Astrocyte (in vitro differentiated cells and primary cell): ENCODE data around the gene PNPLA1. TPM values are rescaled to one million over a fixed set of nuclear protein-coding genes. Genes with fewer than 3 reads are reported as not detected.

Experiments
- DNase-seq: peaks from one replicate; pipeline ENCODE4 v3.0.0-alpha.2; 2010; ENCODE audit warnings: low read depth
- FAIRE-seq: peaks from 2 replicates; lab custom pipeline; 2011; peaks lifted over from hg19 to GRCh38; lab: Jason Lieb, UNC
- H2AFZ ChIP-seq: 2 replicates; pipeline ENCODE4 v1.6.0; 2012; ENCODE audit warnings: low read depth, low read length, inconsistent platforms
- H3K27ac ChIP-seq: 2 replicates; pipeline ENCODE4 v1.5.1; 2011; ENCODE audit warnings: low read depth, low read length, inconsistent platforms
- H3K27me3 ChIP-seq: 2 replicates; pipeline ENCODE4 v1.6.0; 2011; ENCODE audit warnings: low read length, inconsistent platforms; ENCODE audit not compliant: insufficient read depth
- H3K36me3 ChIP-seq: 2 replicates; pipeline ENCODE4 v1.5.1; 2011; ENCODE audit warnings: low read length, inconsistent platforms; ENCODE audit not compliant: insufficient read depth
- H3K4me1 ChIP-seq: 2 replicates; pipeline ENCODE4 v1.5.1; 2011; ENCODE audit warnings: low read length, inconsistent platforms; ENCODE audit not compliant: insufficient read depth
- H3K4me2 ChIP-seq: 2 replicates; pipeline ENCODE4 v1.6.0; 2012; ENCODE audit warnings: low read length, inconsistent platforms
- H3K4me3 ChIP-seq: 2 replicates; pipeline ENCODE4 v1.5.1; 2011; ENCODE audit warnings: low read depth, mild to moderate bottlenecking, low read length, inconsistent platforms; ENCODE audit not compliant: insufficient read depth
- H3K79me2 ChIP-seq: 2 replicates; pipeline ENCODE4 v1.6.0; 2012; ENCODE audit warnings: mild to moderate bottlenecking, low read length, inconsistent platforms; ENCODE audit not compliant: insufficient read depth
- H3K9ac ChIP-seq: 2 replicates; pipeline ENCODE4 v1.6.0; 2012; ENCODE audit warnings: mild to moderate bottlenecking, low read length, inconsistent platforms
- H3K9me3 ChIP-seq: 2 replicates; pipeline ENCODE4 v1.5.1; 2012; ENCODE audit warnings: low read depth, mild to moderate bottlenecking, low read length, inconsistent platforms; ENCODE audit not compliant: insufficient read depth
- H4K20me1 ChIP-seq: 2 replicates; pipeline ENCODE4 v1.6.0; 2012; ENCODE audit warnings: low read length, inconsistent platforms; ENCODE audit not compliant: insufficient read depth
- H3K27ac Mint-ChIP-seq: one replicate; pipeline ENCODE4 v1.8.0; 2021; ENCODE audit warnings: mild to moderate bottlenecking, mixed read lengths; ENCODE audit not compliant: unreplicated experiment
- H3K27me3 Mint-ChIP-seq: one replicate; pipeline ENCODE4 v1.8.0; 2021; ENCODE audit warnings: low read depth, mixed read lengths; ENCODE audit not compliant: unreplicated experiment
- H3K36me3 Mint-ChIP-seq: one replicate; pipeline ENCODE4 v1.8.0; 2021; ENCODE audit warnings: low read depth, mixed read lengths; ENCODE audit not compliant: unreplicated experiment
- H3K4me1 Mint-ChIP-seq: one replicate; pipeline ENCODE4 v1.8.0; 2021; ENCODE audit warnings: low read depth, mixed read lengths; ENCODE audit not compliant: unreplicated experiment
- H3K4me3 Mint-ChIP-seq: one replicate; pipeline ENCODE4 v1.8.0; 2021; ENCODE audit warnings: mild to moderate bottlenecking, moderate library complexity, mixed read lengths; ENCODE audit not compliant: unreplicated experiment
- H3K9me3 Mint-ChIP-seq: one replicate; pipeline ENCODE4 v1.8.0; 2021; ENCODE audit warnings: mild to moderate bottlenecking, mixed read lengths; ENCODE audit not compliant: unreplicated experiment
- EZH2 ChIP-seq: IDR thresholded peaks from 2 replicates; pipeline ENCODE4 v1.6.1; 2012; ENCODE audit warnings: mild to moderate bottlenecking, low read length, inconsistent platforms; ENCODE audit not compliant: insufficient read depth
- total RNA-seq: library from RNA; stranded (reverse); gene quantifications from 2 replicates; pipeline ENCODE4 v1.2.1, GENCODE V29; 2021
- TF ChIP-seq, protein P1 (sequence below): IDR thresholded peaks from 2 replicates; pipeline ENCODE4 v1.5.1; 2011; ENCODE audit warnings: low read depth, mild to moderate bottlenecking, inconsistent platforms, low read length, moderate library complexity; ENCODE audit not compliant: insufficient read depth

PNPLA1 gene
- total RNA-seq, 1 donor from 2014 or later: not detected

DNA sequence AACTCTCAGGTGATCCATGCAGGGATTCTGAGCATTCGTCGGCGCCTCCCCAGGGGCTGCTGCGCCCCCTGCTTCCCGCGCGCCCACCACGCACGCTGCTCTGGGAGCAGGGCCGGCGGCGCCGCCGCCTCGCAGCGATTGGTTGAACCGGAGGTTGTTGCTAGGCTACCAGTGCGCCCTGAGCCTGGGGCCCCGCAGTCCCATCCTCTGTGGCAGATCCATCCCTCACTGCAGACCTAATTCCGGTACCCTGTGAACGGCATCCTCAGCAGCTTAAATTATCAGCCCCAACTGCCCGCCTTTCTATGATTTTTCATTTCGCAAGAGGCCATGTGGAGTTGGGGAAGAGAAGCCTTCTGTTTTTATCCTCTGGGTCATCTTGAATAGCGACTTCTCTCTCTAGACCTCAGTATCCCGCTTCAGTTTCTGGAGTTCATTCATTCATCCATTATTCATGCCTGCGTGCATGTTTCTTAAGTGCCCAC, 15.4 kb downstream of the PNPLA1 start:
- H3K4me3 ChIP-seq: no peak overlapping the region
- DNase-seq: no peak
- Mint-ChIP-seq H3K27ac (no peak overlapping the region), H3K36me3 (no peaks in the 10 kb centered on the region), H3K4me3 (no peak overlapping the region), H3K9me3 (no peaks in the 10 kb centered on the region), H3K4me1 (peaks cover 13% of the 10 kb centered on the region), H3K27me3 (peaks cover 50% of the 10 kb centered on the region)
- no peaks in the 10 kb centered on the region for H4K20me1 ChIP-seq
- H3K79me2 ChIP-seq: no peaks in the 10 kb centered on the region
- H3K9me3 ChIP-seq: no peaks in the 10 kb centered on the region
- FAIRE-seq: no peak
- H3K27me3 ChIP-seq: peaks cover 54% of the 10 kb centered on the region
- no peak overlapping the region for H3K27ac ChIP-seq
- no peak overlapping the region for H3K9ac ChIP-seq
- no peak overlapping the region for H3K4me2 ChIP-seq
- no peaks in the 10 kb centered on the region for H3K36me3 ChIP-seq
- TF ChIP-seq, protein P1, sequence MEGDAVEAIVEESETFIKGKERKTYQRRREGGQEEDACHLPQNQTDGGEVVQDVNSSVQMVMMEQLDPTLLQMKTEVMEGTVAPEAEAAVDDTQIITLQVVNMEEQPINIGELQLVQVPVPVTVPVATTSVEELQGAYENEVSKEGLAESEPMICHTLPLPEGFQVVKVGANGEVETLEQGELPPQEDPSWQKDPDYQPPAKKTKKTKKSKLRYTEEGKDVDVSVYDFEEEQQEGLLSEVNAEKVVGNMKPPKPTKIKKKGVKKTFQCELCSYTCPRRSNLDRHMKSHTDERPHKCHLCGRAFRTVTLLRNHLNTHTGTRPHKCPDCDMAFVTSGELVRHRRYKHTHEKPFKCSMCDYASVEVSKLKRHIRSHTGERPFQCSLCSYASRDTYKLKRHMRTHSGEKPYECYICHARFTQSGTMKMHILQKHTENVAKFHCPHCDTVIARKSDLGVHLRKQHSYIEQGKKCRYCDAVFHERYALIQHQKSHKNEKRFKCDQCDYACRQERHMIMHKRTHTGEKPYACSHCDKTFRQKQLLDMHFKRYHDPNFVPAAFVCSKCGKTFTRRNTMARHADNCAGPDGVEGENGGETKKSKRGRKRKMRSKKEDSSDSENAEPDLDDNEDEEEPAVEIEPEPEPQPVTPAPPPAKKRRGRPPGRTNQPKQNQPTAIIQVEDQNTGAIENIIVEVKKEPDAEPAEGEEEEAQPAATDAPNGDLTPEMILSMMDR: no peak
- TF ChIP-seq EZH2: no peak
- no peak overlapping the region for H2AFZ ChIP-seq
- no peaks in the 10 kb centered on the region for H3K4me1 ChIP-seq

DNA sequence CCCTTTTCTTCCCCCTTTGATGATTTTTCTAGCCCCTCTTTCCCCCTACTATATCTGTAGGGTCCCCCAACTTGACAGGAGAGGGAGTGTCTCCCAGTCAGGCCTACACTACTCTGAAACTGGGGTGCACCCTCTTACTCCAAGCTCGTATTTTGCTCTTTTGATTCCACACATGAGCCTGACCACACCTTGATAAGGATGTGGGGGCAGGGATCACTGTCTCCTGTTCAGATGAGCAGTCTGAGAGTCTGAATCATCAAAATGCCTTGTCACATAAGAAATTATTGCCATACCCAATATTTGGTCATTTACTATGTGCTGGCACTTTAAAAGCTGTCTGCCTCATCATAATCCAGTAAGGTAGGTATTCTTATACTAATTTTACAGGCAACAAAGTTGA, 15.9 kb downstream of the PNPLA1 start:
- Mint-ChIP-seq H3K9me3 (no peaks in the 10 kb centered on the region), H3K4me3 (no peak overlapping the region), H3K36me3 (no peaks in the 10 kb centered on the region), H3K27me3 (peaks cover 45% of the 10 kb centered on the region), H3K27ac (no peak overlapping the region), H3K4me1 (peaks cover 16% of the 10 kb centered on the region)
- Histone ChIP-seq H3K4me2 (no peak overlapping the region), H3K36me3 (no peaks in the 10 kb centered on the region), H3K27me3 (peaks cover 50% of the 10 kb centered on the region), H3K79me2 (no peaks in the 10 kb centered on the region), H3K27ac (no peak overlapping the region), H3K4me1 (no peaks in the 10 kb centered on the region), H3K9ac (no peak overlapping the region), H2AFZ (no peak overlapping the region), H4K20me1 (no peaks in the 10 kb centered on the region), H3K4me3 (no peak overlapping the region), H3K9me3 (no peaks in the 10 kb centered on the region)
- FAIRE-seq (no peak), DNase-seq (no peak)
- TF ChIP-seq, protein P1: no peak
- TF ChIP-seq EZH2: no peak

DNA sequence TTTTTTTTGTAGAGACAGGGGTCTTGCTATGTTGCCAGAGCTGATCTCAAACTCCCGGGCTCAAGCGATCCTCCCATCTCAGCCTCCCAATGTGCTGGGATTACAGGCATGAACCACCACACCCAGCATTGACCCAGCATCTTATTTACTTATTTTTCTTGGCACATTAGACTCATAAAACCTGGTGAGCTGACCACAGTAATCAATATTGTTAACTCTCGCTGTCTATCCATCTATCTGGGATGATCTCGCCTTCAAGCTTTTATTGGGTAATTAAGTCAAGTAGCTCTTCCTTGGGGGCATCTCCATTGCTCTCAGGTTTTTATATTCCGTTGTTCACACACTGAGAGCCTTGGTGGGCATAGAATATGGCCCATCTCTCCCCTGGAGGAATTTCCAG, 17.0 kb downstream of the PNPLA1 start:
- Histone ChIP-seq H3K9me3 (no peaks in the 10 kb centered on the region), H3K27me3 (peaks cover 42% of the 10 kb centered on the region), H4K20me1 (no peaks in the 10 kb centered on the region), H2AFZ (no peak overlapping the region), H3K4me3 (no peak overlapping the region), H3K27ac (no peak overlapping the region), H3K4me1 (no peaks in the 10 kb centered on the region), H3K79me2 (no peaks in the 10 kb centered on the region), H3K9ac (no peak overlapping the region), H3K4me2 (no peak overlapping the region), H3K36me3 (no peaks in the 10 kb centered on the region)
- Mint-ChIP-seq H3K36me3 (no peaks in the 10 kb centered on the region), H3K27ac (no peak overlapping the region), H3K4me1 (peaks cover 16% of the 10 kb centered on the region), H3K4me3 (no peak overlapping the region), H3K9me3 (no peaks in the 10 kb centered on the region), H3K27me3 (peaks cover 36% of the 10 kb centered on the region)
- FAIRE-seq: no peak
- no peak for DNase-seq
- no peak for TF ChIP-seq EZH2
- TF ChIP-seq, protein P1: no peak
